Ovary (tissue), 9 donors: Measurements from ENCODE around the gene ZMIZ1. TPM values are rescaled to one million over a fixed set of nuclear protein-coding genes. Genes with fewer than 3 reads are reported as not detected.

Source experiments
- DNase-seq, 5 donors: peaks; one replicate each; pipeline ENCODE4 v3.0.0-alpha.2; 2019 to 2020
- H3K27ac ChIP-seq, 2 donors: fragments of 200-600 bp; one replicate each; pipeline versions ENCODE4 v1.5.1 to v1.8.0; 2019 to 2022
- H3K27me3 ChIP-seq: fragments of 200-600 bp; one replicate; pipeline ENCODE4 v1.8.0; 2022
- H3K36me3 ChIP-seq: fragments of 200-600 bp; sonication (generic); one replicate; pipeline ENCODE4 v1.5.1; 2019
- H3K4me1 ChIP-seq: one replicate; pipeline ENCODE4 v1.8.1; 2013; ENCODE audit warnings: mild to moderate bottlenecking, moderate library complexity; ENCODE audit not compliant: insufficient read depth
- H3K4me3 ChIP-seq: fragments of 200-600 bp; sonication (generic); one replicate; pipeline ENCODE4 v1.5.1; 2017
- H3K9me3 ChIP-seq, 2 donors: fragments of 200-600 bp in 1 of 2; sonication (generic) in 1 of 2; one replicate each; pipeline versions ENCODE4 v1.5.1 to v1.8.1; 2013 to 2019; ENCODE audit warnings: mild to moderate bottlenecking in 1 of 2, moderate library complexity in 1 of 2
- EP300 ChIP-seq: sonication (generic); formaldehyde crosslinking; IDR thresholded peaks from one replicate; pipeline ENCODE4 v1.6.1; 2017; ENCODE audit warnings: antibody characterized with exemption
- POLR2A ChIP-seq: fragments of 450-650 bp; IDR thresholded peaks from one replicate; pipeline ENCODE4 v1.6.1; 2017; ENCODE audit warnings: antibody characterized with exemption, mild to moderate bottlenecking, moderate library complexity
- WGBS, 3 donors: extraction: QIAGEN DNeasy Blood & Tissue Kit in 1 of 3; methylation state at CpG; one replicate each; pipeline versions ENCODE4 v1.1.5 to v1.1.7; 2013 to 2017; 5-methylcytosine and 5-hydroxymethylcytosine counted together
- intact Hi-C, 4 donors: fragments of 100-400 bp; cut with DNase I; formaldehyde crosslinking; loops; one replicate each; pipeline versions ENCODE4 v1.11.0 to v1.15.1; 2022 to 2023
- polyA plus RNA-seq, 2 donors: library from polyadenylated mRNA; stranded (reverse); fragments of 200-250 nt in 1 of 2; fragments of 350-450 nt in 1 of 2; fragmentation: Illumina TruSeq in 1 of 2; extraction: RNeasy Lipid Tissue Mini Kit (QIAGEN cat#74804) in 1 of 2; gene quantifications; one replicate each; pipeline ENCODE4 v1.2.3, GENCODE V29; 2013 to 2014
- total RNA-seq, 7 donors: library from RNA; depleted of rRNA in 2 of 7; stranded (reverse); fragments of >200 nt in 2 of 7; fragmentation: NEBNext Ultra II Directional in 3 of 7; extraction: Animal tissue kit (Norgen Biotek cat#: 25700) in 3 of 7; gene quantifications; one replicate each; pipeline versions ENCODE4 v1.1.0 to v1.2.4, GENCODE V29; 2016 to 2023
- TF ChIP-seq, protein P1 (sequence below), 3 donors: fragments of 450-650 bp in 2 of 3; fragments of 200-600 bp in 1 of 3; IDR thresholded peaks; one replicate each; pipeline versions ENCODE4 v1.5.1 to v1.8.0; 2016 to 2022; ENCODE audit warnings: antibody characterized with exemption in 3 of 3, mild to moderate bottlenecking in 1 of 3
- donor health status: DM: no; HTN: no; CAD: no; lungs with moderate emphysema.
- donor health status: DM: no; HTN: no; CAD: no.
- donor health status: Bipolar disorder and iron deficiency.
- donor health status: DM: yes; HTN: yes; CAD: no.
- donor health status: DM: no; HTN: no; CAD: no.
- donor health status: DM: yes; HTN: yes; CAD: no.

The ZMIZ1 gene
- total and polyA plus RNA-seq, 9 donors, result 30.3 to 117 (median 69.1) TPM

GRCh38 chr10:79082631-79083596 is 14.1 kb downstream of the ZMIZ1 start:
- TF ChIP-seq, protein P1, sequence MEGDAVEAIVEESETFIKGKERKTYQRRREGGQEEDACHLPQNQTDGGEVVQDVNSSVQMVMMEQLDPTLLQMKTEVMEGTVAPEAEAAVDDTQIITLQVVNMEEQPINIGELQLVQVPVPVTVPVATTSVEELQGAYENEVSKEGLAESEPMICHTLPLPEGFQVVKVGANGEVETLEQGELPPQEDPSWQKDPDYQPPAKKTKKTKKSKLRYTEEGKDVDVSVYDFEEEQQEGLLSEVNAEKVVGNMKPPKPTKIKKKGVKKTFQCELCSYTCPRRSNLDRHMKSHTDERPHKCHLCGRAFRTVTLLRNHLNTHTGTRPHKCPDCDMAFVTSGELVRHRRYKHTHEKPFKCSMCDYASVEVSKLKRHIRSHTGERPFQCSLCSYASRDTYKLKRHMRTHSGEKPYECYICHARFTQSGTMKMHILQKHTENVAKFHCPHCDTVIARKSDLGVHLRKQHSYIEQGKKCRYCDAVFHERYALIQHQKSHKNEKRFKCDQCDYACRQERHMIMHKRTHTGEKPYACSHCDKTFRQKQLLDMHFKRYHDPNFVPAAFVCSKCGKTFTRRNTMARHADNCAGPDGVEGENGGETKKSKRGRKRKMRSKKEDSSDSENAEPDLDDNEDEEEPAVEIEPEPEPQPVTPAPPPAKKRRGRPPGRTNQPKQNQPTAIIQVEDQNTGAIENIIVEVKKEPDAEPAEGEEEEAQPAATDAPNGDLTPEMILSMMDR (IDR thresholded peaks at IDR 0.05), result no peak
- TF ChIP-seq EP300, result no peak
- no peak for TF ChIP-seq POLR2A
- no peak overlapping the region for H3K4me3 ChIP-seq
- 70 to 83% (median 76%) methylated on average over 8 of the region's 8 CpGs for WGBS, 3 donors
- H3K36me3 ChIP-seq, result no peaks in the 10 kb centered on the region
- H3K27ac ChIP-seq, result peak overlapping the region; percentile 72 to 75
- H3K4me1 ChIP-seq, result peaks cover 64% of the 10 kb centered on the region
- H3K27me3 ChIP-seq, result no peaks in the 10 kb centered on the region
- intact Hi-C loops, result loop anchor here in 1 of 4 donors (10.0 kb wide), 1 partner anchor 858 kb away; no protein-coding TSS in a partner anchor
- no peak for DNase-seq
- H3K9me3 ChIP-seq, result no peaks in the 10 kb centered on the region

DNA sequence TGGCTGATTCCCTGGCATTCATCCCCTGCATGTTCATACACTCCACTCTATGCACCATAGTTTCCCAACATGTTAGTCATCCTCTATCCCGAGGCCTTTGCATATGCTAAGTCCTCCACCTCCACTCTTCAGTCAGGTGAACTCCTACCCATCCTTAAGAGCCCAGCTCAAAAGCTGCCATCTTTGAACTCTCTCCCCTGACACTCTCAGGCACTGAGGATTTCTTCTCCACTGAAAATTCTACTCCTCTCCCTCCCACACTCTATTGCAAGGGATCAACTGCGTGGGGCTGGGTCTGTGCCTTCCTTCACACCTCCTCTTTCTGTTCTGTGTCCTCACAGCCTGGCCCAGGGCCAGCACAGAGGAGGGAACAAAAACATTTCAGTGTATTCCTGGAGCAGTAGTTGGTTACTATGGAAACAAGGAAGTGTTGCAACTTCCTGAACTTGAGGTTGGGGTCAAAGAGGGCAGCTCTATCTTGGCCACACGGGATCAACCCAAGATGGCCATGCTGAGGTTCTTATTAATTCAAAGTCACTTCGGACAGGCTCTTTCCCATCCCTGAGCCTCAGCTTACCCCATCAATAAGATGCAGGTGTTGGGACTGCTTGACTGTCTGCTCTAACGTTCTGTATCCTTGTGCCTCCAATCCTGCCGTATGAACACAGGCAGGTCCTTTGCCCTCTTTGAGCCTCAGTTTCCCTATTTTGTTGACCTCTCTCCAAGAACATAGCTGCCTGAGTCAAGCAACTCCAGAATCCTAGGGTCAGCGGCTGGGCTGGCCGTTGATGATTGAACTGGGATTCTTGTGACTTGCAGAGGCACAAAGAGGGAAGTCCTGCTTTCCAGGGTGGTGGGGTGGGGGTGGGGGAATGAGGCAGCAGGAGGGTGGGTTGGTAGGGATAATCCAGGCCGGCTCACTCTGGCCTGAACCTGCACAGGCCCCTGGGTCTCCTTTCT is 15.5 kb downstream of the ZMIZ1 start:
- peak; percentile 53 for TF ChIP-seq EP300
- TF ChIP-seq, protein P1 (IDR thresholded peaks at IDR 0.05), result no peak
- no peak for TF ChIP-seq POLR2A
- no peaks in the 10 kb centered on the region for H3K27me3 ChIP-seq

DNA sequence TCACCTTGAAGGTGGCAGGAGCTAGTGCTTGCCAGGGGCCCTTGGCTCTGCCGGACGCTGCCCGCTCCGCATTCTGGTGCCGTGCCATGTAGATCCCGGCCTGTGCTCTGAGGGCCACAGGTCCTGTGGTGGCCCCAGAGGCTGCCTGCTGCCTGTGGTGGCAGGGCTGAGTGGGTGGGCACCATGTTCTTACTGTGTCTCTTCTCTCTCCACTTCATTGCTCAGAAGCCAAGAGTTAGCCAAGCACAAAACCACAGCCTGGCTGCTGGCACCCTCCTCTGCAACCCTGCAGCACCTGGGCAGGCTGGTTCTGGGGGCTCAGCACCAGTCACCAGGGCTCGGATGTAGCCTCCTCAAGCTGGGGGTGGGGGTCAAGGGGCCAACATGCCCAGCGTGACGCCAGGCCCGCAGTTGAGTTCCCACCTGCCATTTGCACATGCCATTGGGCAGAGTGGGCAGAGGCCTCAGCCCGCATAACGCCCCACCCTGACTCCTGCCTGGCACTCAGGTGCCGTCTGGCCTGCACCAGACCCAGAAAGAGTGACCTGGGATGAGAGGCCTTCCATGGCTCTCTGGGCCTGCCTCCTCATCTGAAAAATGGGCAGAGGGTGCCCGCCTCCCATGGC is 16.3 kb downstream of the ZMIZ1 start:
- 90 to 96% (median 92%) methylated on average over 12 to 14 of the region's 14 CpGs for WGBS, 3 donors
- DNase-seq, result peak in 1 of 5 donors; percentile 44
- H3K4me1 ChIP-seq, result peaks cover 54% of the 10 kb centered on the region
- no peaks in the 10 kb centered on the region for H3K36me3 ChIP-seq
- peak overlapping the region; percentile 72 to 75 for H3K27ac ChIP-seq
- TF ChIP-seq EP300, result no peak
- no peak for TF ChIP-seq POLR2A
- TF ChIP-seq, protein P1 (IDR thresholded peaks at IDR 0.05), result no peak
- no peaks in the 10 kb centered on the region for H3K27me3 ChIP-seq
- intact Hi-C loops, result loop anchor here in 1 of 4 donors (10.0 kb wide), 1 partner anchor 860 kb away; no protein-coding TSS in a partner anchor
- H3K9me3 ChIP-seq, result no peaks in the 10 kb centered on the region
- H3K4me3 ChIP-seq, result no peak overlapping the region

More for the DNA sequence above, 15.5 kb downstream of the ZMIZ1 start:
- DNase-seq, result peak; percentile 88 to 98 (median 94)
- 38 to 44% (median 44%) methylated on average over 9 of the region's 9 CpGs for WGBS, 3 donors
- H3K27ac ChIP-seq, result peak overlapping the region; percentile 72 to 75
- intact Hi-C loops, result loop anchor here in 1 of 4 donors (10.0 kb wide), 1 partner anchor 859 kb away; no protein-coding TSS in a partner anchor
- H3K4me1 ChIP-seq, result peaks cover 61% of the 10 kb centered on the region
- no peaks in the 10 kb centered on the region for H3K36me3 ChIP-seq
- H3K9me3 ChIP-seq, result no peaks in the 10 kb centered on the region
- no peak overlapping the region for H3K4me3 ChIP-seq
